ENCODE data around the gene RERE. TPM values are rescaled to one million over a fixed set of nuclear protein-coding genes. Genes with fewer than 3 reads are reported as not detected.

The RERE gene
- polyA plus RNA-seq, 1 of the 3 experiments (the other 2 are of a cell fraction) = 8.1 TPM

DNA sequence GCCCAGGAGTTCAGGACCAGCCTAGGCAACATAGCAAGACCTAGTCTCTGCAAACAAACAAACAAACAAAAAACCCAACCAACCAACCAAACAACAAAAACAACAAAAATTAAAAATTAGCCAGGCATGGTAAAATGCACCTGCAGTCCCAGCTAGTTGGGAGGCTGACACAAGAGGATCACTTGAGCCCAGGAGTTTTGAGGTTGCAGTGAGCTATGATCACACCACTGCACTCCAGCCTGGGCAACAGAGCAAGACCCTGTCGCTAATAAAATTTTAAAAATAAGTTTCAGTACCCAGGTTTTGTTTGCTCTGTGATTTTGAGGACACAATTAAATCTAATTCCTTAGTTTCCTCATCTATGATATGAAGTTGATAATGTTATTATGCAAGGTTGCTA is 298.3 kb downstream of the RERE start:
- no peak overlapping the region for H3K4me2 ChIP-seq
- H3K4me1 ChIP-seq (ENCODE audit: control insufficient read depth in 1 of 2, insufficient read depth in 2 of 2, low read depth in 1 of 2, low read length in 1 of 2) = peaks cover 15 to 18% of the 10 kb centered on the region in 2 experiments; a peak in 3 of 4 replicates
- peaks cover 29% of the 10 kb centered on the region for H3F3A ChIP-seq (replicated peaks; ENCODE audit: insufficient read depth)
- 92% methylated on average over 1 of the region's 1 CpG for WGBS (ENCODE audit: low lambda C conversion rate)
- no peak overlapping the region for H3K4me3 ChIP-seq (ENCODE audit: low read depth in 2 of 2, low read length in 1 of 2)
- no peak overlapping the region for H2AFZ ChIP-seq (ENCODE audit: low read depth)
- TF ChIP-seq TAF1 (IDR thresholded peaks at IDR 0.05; ENCODE audit: borderline replicate concordance, low read depth, low read length) (no peak), SMC3 (IDR thresholded peaks at IDR 0.05; ENCODE audit: low read depth, low read length) (no peak), FOXJ3 (CRISPR knock-in tag; IDR thresholded peaks at IDR 0.05) (no peak), JUND (IDR thresholded peaks at IDR 0.05) (no peak), RAD21 (IDR thresholded peaks at IDR 0.05; ENCODE audit: low read length) (no peak), ELF1 (IDR thresholded peaks at IDR 0.05) (no peak), GABPA (IDR thresholded peaks at IDR 0.05; ENCODE audit: low read depth) (no peak), FOXM1 (IDR thresholded peaks at IDR 0.05; ENCODE audit: low read depth) (no peak)
- TF ChIP-seq, protein P1, sequence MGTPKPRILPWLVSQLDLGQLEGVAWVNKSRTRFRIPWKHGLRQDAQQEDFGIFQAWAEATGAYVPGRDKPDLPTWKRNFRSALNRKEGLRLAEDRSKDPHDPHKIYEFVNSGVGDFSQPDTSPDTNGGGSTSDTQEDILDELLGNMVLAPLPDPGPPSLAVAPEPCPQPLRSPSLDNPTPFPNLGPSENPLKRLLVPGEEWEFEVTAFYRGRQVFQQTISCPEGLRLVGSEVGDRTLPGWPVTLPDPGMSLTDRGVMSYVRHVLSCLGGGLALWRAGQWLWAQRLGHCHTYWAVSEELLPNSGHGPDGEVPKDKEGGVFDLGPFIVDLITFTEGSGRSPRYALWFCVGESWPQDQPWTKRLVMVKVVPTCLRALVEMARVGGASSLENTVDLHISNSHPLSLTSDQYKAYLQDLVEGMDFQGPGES (IDR thresholded peaks at IDR 0.05; ENCODE audit: low read depth, low read length) = no peak
- H3K9ac ChIP-seq = no peak overlapping the region
- no peaks in the 10 kb centered on the region for H3K27me3 ChIP-seq (ENCODE audit: insufficient read depth)
- POLR2A ChIA-PET = no interaction called here
- no peak for DNase-seq
- no peaks in the 10 kb centered on the region for H3K9me3 ChIP-seq
- no peak overlapping the region for H3K27ac ChIP-seq (ENCODE audit: low read depth in 2 of 2, low read length in 1 of 2)
- no peaks in the 10 kb centered on the region for H4K20me1 ChIP-seq (ENCODE audit: insufficient read depth)
- no peaks in the 10 kb centered on the region for H3K9me2 ChIP-seq
- CTCF ChIA-PET = no interaction called here
- peaks cover 0 to 3% of the 10 kb centered on the region in 2 experiments for H3K36me3 ChIP-seq (replicated peaks in 1 of 2; ENCODE audit: control insufficient read depth in 1 of 2, insufficient read depth in 2 of 2, low read length in 1 of 2)
- H3K79me2 ChIP-seq (ENCODE audit: insufficient read depth) = peaks cover 59% of the 10 kb centered on the region

DNA sequence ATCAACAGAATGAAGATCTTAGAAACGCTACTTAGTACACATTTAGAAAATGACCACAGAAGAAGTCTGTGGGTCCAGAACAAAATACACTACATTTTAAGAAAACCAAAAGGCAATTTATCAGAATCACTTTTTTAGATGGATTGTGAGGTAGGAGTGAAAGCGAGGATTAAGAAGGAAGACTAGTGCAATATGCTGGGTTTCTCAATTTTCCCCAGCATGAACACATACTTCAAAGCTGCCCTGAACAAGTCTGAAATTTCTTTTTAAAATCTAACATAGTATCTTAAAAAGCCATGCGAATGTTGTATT is 299.0 kb downstream of the RERE start:
- Histone ChIP-seq H3K27ac (ENCODE audit: low read depth in 2 of 2, low read length in 1 of 2) (peak overlapping the region in 1 of 2 experiments; percentile 90; a peak in 2 of 4 replicates), H3K27me3 (ENCODE audit: insufficient read depth) (no peaks in the 10 kb centered on the region), H3K36me3 (replicated peaks in 1 of 2; ENCODE audit: control insufficient read depth in 1 of 2, insufficient read depth in 2 of 2, low read length in 1 of 2) (peaks cover 0 to 8% of the 10 kb centered on the region in 2 experiments), H3F3A (replicated peaks; ENCODE audit: insufficient read depth) (peaks cover 24% of the 10 kb centered on the region), H3K9me3 (no peaks in the 10 kb centered on the region), H3K4me1 (ENCODE audit: control insufficient read depth in 1 of 2, insufficient read depth in 2 of 2, low read depth in 1 of 2, low read length in 1 of 2) (peaks cover 12 to 18% of the 10 kb centered on the region in 2 experiments; a peak in 3 of 4 replicates), H4K20me1 (ENCODE audit: insufficient read depth) (no peaks in the 10 kb centered on the region), H3K4me3 (ENCODE audit: low read depth in 2 of 2, low read length in 1 of 2) (no peak overlapping the region), H2AFZ (ENCODE audit: low read depth) (no peak overlapping the region), H3K9me2 (no peaks in the 10 kb centered on the region), H3K9ac (no peak overlapping the region; the same call in 1 of the 2 replicates), H3K79me2 (ENCODE audit: insufficient read depth) (peaks cover 59% of the 10 kb centered on the region), H3K4me2 (peak overlapping the region; percentile 57; the same call in 1 of the 2 replicates)
- ChIA-PET POLR2A (no interaction called here), CTCF (no interaction called here)
- 89% methylated on average over 3 of the region's 3 CpGs for WGBS (ENCODE audit: low lambda C conversion rate)
- no peak for DNase-seq
- TF ChIP-seq FOXM1 (IDR thresholded peaks at IDR 0.05; ENCODE audit: low read depth) = no peak
- TF ChIP-seq, protein P2, sequence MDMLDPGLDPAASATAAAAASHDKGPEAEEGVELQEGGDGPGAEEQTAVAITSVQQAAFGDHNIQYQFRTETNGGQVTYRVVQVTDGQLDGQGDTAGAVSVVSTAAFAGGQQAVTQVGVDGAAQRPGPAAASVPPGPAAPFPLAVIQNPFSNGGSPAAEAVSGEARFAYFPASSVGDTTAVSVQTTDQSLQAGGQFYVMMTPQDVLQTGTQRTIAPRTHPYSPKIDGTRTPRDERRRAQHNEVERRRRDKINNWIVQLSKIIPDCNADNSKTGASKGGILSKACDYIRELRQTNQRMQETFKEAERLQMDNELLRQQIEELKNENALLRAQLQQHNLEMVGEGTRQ (IDR thresholded peaks at IDR 0.05; ENCODE audit: borderline replicate concordance, low read depth, low read length) = no peak

Measured in SK-N-SH (cell line).